HUDEP-2 (cell line): Measurements from ENCODE around the gene PLXNA4.

Experiments
- DNase-seq, 76 experiments: peaks; one replicate each; lab custom pipeline; 2025; ENCODE audit not compliant: unreplicated experiment in 76 of 76; lab: John Stamatoyannopoulos, UW

Gene PLXNA4

DNA sequence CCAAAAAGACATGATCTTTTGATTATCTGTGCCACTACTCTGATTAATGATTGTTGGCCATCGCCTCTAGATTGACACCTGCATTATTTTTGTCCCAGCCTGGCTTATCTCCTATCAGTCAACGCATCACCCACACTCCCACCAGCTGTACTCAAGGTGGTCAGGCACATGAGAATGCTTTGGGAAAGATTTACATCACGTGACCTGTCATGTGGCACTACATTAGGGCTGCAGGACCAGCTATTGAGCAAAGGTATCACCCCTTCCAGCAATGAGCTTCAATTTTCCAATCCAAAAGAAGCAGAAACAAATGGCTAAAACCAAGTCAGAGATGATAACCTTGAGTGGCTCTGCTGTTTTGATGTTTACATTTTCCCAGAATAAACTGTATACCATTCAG lies 204.3 kb downstream of the PLXNA4 start:
- DNase-seq: no peak

GRCh38 chr7:132368246-132368900 lies 207.9 kb downstream of the PLXNA4 start:
- no peak for DNase-seq

- no peak for DNase-seq
These were observed 208.5 kb downstream of the PLXNA4 start for GRCh38 chr7:132367795-132368194.

- no peak for DNase-seq
These were observed 209.3 kb downstream of the PLXNA4 start for GRCh38 chr7:132367004-132367403.

GRCh38 chr7:132364226-132364625 lies 212.0 kb downstream of the PLXNA4 start:
- no peak for DNase-seq

GRCh38 chr7:132362059-132362458 lies 214.2 kb downstream of the PLXNA4 start:
- DNase-seq: no peak

- DNase-seq: no peak
These were observed 215.1 kb downstream of the PLXNA4 start for GRCh38 chr7:132361146-132361545.

- DNase-seq: no peak
These were observed 216.5 kb downstream of the PLXNA4 start for GRCh38 chr7:132359743-132360142.

GRCh38 chr7:132355048-132355447 lies 221.2 kb downstream of the PLXNA4 start:
- DNase-seq: no peak

- no peak for DNase-seq
These were observed 221.7 kb downstream of the PLXNA4 start for GRCh38 chr7:132354527-132354926.

DNA sequence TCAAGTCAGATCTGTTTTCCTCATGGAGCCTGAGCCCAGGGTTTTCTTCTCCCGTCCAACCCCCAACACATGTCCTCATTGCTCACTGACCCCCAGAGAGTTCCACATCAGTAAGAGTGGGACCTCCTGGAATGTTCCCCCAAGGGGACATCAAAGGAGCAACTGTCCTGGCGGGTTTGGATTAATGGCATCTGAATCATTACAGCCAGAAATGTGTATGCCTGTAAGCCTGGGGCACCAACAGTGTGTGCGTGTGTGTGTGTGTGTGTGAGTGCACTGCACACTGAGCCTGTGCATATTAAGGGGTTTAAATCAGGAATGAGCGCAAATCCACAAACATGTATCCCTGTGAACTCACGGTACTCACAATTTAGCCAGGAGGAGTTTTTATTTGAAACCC lies 222.3 kb downstream of the PLXNA4 start:
- no peak for DNase-seq

DNA sequence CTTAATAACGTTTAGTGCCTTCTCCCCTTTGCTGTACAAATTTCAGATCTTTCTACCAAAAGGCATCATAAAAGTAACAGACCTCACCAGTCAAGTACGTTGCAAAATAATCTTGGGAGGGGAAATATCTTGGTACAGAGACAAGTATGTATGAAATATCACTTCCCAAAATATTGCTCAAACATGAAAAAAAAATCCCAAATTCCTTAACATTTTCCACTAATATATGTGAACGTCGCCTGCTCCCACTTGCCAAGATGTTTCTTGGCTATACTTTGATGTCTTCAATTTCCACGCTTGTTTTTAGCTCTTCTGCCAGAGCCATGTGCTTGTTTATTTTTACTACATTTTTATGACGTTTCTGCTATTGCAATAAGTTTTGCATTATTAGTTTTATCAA lies 223.5 kb downstream of the PLXNA4 start:
- no peak for DNase-seq

DNA sequence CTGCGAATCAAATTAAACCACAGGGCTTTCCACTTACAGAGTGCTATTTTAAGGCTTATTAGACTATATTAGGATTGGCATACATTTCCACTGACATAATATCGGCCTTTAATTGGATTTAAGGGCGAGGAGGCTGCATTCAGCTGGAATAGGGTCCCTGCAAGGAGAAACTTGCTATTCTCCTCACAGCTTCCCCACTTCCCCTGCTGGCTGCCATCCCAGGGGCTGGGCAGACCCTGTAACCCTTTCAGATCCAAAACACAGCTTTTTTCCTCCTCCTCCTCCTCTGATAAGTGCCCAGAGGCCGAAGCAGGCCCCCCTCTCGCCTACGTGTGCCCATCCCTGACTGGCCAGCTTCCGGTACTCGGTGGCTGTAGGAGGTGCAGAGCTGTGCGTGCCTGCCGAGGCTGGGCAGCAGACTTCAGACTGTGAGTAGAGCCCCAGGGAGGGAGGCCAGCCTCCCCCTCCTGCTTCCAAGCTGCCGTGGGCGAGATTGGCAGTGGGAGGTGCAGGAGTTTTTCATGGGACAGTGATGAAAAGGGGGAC lies 224.2 kb downstream of the PLXNA4 start:
- no peak for DNase-seq

- no peak for DNase-seq
These were observed 225.5 kb downstream of the PLXNA4 start for GRCh38 chr7:132350741-132351140.

- DNase-seq: no peak
These were observed 227.2 kb downstream of the PLXNA4 start for GRCh38 chr7:132349075-132349474.

DNA sequence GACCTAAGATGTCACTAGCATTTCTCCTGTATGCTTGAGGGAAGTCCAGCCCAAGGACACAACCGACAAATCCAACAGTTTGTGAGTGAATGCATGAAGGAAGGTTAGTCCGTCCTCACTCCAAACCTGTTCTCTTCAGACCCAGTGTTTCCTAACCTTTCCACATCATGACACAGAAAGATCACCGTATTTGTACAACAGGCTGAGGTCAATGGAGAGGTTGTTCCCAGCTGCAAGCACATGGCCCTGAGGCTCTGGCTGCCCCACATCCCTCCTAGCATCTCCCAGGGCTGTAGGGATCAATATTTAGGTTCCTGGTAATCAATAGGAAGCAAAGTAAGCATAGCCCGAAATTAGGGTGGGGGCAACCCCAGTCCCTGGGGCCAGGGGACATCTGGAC lies 227.9 kb downstream of the PLXNA4 start:
- DNase-seq: no peak

DNA sequence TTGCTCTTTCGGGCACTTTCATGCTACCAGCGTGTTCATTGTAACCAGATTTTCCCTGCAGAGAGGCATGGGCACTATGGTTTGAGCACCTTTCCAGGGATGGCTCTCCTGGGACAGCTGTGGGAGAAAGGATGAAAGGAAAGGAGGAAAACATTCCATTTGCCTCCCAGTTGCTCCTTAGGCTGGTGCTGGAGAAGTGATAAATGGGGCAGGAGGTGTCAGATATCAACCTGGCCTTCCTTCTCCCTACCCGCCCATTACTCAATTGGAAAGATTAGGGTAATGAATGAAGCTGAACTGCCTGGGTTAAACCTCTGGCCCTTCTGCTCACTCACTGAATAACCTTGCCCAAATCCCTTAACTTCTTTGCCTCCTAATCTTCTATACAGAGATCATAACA lies 228.4 kb downstream of the PLXNA4 start:
- DNase-seq: no peak

DNA sequence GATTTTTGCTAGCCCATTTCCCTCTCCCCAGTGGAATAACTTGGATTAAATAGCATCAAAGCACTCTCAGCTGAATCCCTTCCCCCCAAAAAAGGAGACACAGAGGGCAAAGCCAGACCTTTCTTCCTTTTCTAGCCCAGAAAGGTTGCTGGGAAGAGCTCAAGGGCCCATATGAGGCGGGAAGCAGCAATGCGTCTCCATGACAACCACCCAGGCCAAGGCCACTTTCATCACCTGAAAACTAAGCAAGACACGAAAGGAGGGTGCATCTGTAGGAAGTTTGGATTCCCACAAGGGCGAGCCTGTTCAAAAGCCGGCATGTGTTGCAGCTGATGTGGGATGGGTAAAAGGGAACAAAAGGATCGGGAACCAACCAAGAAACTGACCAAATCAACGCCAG lies 229.1 kb downstream of the PLXNA4 start:
- no peak for DNase-seq

- DNase-seq: no peak
These were observed 230.6 kb downstream of the PLXNA4 start for GRCh38 chr7:132345543-132346129.

DNA sequence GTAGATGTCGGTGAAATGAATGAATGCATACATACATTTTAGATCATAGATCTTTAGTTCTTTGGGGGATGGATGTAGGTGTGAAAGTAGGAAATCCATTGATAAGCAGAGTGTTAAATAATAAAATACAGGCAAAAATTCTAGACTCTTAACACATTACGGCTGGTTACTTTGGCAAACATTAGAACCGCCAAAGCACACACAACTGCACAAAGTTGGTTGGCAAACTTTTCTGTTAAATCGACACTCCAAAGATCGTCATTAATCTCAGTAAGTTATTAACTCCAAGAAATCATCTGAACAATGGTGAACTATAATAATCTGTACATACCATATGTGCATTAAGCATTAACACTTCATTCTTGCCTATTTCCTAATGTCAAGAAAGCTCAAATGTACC lies 231.2 kb downstream of the PLXNA4 start:
- DNase-seq: no peak

DNA sequence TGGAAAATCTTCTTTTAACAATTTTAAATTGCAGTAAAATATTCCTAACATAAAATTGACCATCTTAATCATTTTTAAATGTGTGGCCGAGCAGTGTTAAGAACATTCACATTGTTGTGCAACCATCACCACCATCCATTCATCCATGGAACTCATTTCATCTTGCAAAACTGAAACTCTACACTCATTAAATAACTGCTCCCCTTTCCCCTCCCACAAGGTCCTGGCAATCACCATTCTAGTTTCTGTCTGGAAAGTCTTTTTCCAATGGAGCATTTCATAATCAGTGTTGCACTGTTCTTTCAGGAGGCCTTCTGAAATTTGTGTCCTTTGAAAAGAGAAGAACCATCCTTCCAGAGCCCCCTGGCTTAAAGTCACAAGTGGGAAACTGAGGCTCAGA lies 233.1 kb downstream of the PLXNA4 start:
- no peak for DNase-seq

DNA sequence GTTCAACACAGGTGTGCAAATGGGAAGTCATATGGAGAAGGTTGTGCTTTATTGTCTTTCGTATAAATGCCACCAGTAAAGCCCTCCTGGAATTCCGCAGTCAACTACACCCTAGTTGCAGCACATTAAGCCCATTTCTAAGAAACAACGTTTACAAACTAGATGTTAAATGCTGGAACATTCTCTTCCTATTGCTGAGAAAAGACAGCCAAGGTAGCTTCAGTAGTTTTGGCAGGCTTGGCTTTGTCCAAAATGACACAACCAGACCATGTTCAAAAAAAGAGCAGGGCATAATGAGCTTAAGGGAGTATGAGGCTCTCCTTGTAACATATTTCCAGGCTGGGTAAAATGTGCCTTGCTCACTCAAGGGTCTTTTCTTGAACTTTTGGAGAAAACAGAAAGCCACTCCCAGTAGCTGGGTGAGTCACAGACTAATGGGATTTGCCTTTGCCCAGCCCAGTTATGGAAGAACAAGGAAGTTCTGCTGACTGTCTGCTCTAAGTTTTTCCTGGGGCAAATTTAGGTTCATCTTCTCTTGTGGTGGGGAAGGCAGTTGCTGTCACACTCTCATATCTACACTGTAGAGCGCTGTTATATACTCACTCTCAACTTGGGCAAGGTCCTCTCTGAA lies 238.7 kb downstream of the PLXNA4 start:
- DNase-seq: no peak
